Activated naive CD8-positive, alpha-beta T cell treated with anti-CD3 and anti-CD28 coated beads, Interleukin-2, amount 50 U/mL, for 24 hours (primary cell): ENCODE data around the gene POLR2H.

ENCODE experiments used
- ATAC-seq: fragments of 150-1000 bp; cut with Tn5 transposase; one replicate; pipeline ENCODE4 v1.10.0; 2021
- DNase-seq: peaks from one replicate; pipeline ENCODE4 v3.0.0; 2021
- H3K27ac Mint-ChIP-seq: one replicate; pipeline ENCODE4 v1.8.0; 2021; ENCODE audit warnings: mild to moderate bottlenecking, mixed read lengths
- H3K27me3 Mint-ChIP-seq: one replicate; pipeline ENCODE4 v1.8.0; 2021; ENCODE audit warnings: mixed read lengths
- H3K36me3 Mint-ChIP-seq: one replicate; pipeline ENCODE4 v1.8.0; 2021; ENCODE audit warnings: low read depth, mixed read lengths
- H3K4me1 Mint-ChIP-seq: one replicate; pipeline ENCODE4 v1.8.0; 2021; ENCODE audit warnings: mixed read lengths
- H3K4me3 Mint-ChIP-seq: one replicate; pipeline ENCODE4 v1.8.0; 2021; ENCODE audit warnings: mild to moderate bottlenecking, moderate library complexity, mixed read lengths
- H3K9me3 Mint-ChIP-seq: one replicate; pipeline ENCODE4 v1.8.0; 2021; ENCODE audit warnings: mixed read lengths

The POLR2H gene

DNA sequence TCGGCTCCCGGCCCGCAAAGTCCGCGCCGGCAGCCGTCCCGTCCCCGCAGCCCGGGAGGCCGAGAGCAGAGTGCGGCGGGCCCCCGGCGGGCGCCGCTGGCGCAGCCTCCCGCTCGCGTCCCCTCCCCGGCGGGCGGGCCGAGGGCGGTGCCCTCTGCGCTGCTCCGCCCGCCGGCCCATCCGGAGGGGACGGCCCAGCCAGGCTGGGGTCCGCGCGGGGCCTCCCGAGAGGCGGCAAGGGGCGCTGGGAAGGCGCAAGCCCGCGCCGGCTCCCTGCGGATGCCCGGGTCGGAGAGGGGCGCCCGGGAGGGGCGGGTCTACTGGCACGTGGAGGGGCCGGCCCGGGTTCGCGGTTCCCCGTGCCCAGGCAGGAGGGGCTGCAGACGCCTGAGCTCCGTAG, at the start of gene POLR2H, which contains the start of gene CLCN2:
Gene POLR2H (plus strand): TSS at position 179 of the 400 bp plus-strand sequence. CDS start 1,783 bp downstream, outside the sequence.
Gene CLCN2 (minus strand): TSS at position 74 of the 400 bp plus-strand sequence. CDS start 126 bp downstream, outside the sequence.
- peak; percentile 39 for ATAC-seq
- peaks cover 35% of the 10 kb centered on the region for H3K4me1 Mint-ChIP-seq
- no peaks in the 10 kb centered on the region for H3K9me3 Mint-ChIP-seq
- H3K27me3 Mint-ChIP-seq, result peaks cover 5% of the 10 kb centered on the region
- peak; percentile 58 for DNase-seq
- H3K36me3 Mint-ChIP-seq, result peaks cover 28% of the 10 kb centered on the region
- peak within 1 kb of the TSS; percentile 95 for H3K27ac Mint-ChIP-seq
- H3K4me3 Mint-ChIP-seq, result peak within 1 kb of the TSS; percentile 99

DNA sequence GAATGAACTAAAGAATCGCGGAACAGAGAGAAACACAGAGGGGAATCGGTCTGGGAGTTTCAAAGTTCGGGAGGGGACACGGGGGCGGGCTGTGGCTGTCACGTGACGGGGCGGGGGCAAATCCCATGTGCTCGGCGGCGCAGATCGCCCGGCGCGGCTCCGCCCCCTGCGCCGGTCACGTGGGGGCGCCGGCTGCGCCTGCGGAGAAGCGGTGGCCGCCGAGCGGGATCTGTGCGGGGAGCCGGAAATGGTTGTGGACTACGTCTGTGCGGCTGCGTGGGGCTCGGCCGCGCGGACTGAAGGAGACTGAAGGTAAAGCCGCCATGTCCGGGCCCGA, 47.2 kb upstream of the POLR2H start, which contains the start of gene EIF4G1:
Gene EIF4G1 (plus strand): TSS at position 244 of the 337 bp plus-strand sequence. CDS start 1,191 bp downstream, outside the sequence.
- DNase-seq, result peak; percentile 95
- Mint-ChIP-seq H3K9me3 (no peaks in the 10 kb centered on the region), H3K36me3 (peaks cover 32% of the 10 kb centered on the region), H3K27ac (peak within 1 kb of the TSS; percentile 91), H3K4me3 (peak within 1 kb of the TSS; percentile 84), H3K27me3 (no peaks in the 10 kb centered on the region), H3K4me1 (peaks cover 35% of the 10 kb centered on the region)
- peak; percentile 87 for ATAC-seq

DNA sequence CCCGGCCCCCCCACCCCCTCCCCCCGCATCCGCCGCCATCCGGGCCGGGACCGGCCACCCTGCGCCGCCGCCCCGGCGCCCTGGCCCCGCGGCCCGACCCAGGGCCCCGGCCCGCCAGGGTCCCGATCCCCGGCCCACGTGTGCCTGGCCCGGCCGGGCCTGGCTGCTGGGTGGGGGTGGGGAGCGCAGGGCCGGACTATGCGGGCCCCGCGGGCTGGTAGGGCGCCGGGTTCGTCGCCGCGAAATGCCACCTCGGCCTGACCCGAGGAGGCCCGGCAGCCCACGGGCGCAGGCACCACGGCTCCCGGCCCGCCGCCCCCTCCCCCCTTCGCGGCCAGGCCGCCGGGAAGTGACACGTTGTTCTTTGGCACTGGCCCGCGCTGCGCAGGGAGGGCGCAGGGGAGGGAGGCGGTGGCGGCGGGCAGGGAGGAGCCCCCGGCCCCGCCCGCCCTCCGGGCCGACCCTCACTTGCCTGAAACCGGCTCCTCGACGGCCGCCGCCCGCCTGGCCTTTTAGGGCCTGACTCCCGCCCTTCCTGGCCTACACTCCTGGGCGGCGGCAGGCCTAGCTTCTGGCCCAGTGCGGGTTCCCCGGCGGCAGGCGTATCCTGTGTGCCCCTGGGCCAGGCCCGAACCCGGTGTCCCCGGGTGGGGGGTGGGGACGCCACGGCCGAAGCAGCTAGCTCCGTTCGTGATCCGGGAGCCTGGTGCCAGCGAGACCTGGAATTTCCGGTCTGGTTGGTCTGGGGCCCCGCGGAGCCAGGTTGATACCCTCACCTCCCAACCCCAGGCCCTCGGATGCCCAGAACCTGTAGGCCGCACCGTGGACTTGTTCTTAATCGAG, 46.6 kb upstream of the POLR2H start:
- peak overlapping the region; percentile 91 for H3K27ac Mint-ChIP-seq
- H3K36me3 Mint-ChIP-seq, result peaks cover 34% of the 10 kb centered on the region
- DNase-seq (peak; percentile 50), ATAC-seq (peak; percentile 21)
- no peaks in the 10 kb centered on the region for H3K27me3 Mint-ChIP-seq
- peak overlapping the region; percentile 84 for H3K4me3 Mint-ChIP-seq
- peaks cover 39% of the 10 kb centered on the region for H3K4me1 Mint-ChIP-seq
- H3K9me3 Mint-ChIP-seq, result no peaks in the 10 kb centered on the region

DNA sequence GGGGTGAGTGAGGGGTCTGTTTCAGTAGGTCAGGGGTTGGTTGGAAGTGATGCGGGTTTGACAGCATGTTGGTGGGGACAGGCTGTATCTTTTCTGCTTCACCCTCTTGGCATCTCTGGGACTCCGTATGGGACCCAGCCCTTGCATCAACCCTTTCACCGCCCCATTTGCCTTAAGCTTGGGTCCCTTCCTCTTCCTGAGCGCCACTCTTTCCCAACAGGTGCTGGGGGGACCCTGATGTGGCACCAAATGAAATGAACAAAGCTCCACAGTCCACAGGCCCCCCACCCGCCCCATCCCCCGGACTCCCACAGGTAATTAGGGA, 46.0 kb upstream of the POLR2H start:
- Mint-ChIP-seq H3K36me3 (peaks cover 34% of the 10 kb centered on the region), H3K4me3 (peak overlapping the region; percentile 84), H3K9me3 (no peaks in the 10 kb centered on the region), H3K4me1 (peaks cover 39% of the 10 kb centered on the region), H3K27ac (peak overlapping the region; percentile 89), H3K27me3 (no peaks in the 10 kb centered on the region)
- ATAC-seq, result no peak
- no peak for DNase-seq

DNA sequence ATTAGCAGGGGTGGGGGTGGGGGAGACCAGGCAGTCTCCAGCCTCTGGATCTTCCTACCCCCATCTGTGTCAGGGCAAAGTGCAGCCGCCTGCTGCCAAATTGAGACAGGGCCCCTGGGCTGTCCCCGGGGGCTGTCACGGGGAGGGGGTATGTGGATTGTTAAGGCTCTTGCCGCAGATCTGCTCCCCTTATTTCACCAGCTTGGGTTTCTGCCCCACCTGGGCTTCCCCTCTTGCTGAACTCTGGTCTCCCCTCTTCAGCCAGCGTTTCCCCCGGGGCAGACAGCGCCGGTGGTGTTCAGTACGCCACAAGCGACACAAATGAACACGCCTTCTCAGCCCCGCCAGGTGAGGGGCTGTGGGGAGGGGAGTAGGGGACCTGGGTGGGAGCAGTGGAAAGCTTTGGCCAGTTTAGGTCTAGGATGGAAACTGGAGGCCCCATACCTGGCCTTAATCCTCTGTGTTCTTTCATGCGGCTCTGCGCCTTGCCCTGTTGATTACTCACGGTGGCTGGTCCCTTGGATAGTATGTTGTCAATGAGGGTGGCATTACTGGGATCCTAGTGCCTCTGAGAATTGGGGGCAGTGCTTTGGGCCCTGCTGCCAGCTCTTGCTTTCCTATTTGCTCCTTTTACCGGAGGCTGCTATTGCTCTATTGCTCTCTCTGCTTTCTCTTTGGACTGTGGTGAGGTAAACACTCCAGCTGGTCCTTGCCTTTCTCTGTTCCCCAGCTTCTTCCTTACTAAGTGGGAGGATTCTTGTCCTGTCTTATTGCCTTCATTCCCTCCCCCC, 45.4 kb upstream of the POLR2H start:
- DNase-seq, result no peak
- H3K27ac Mint-ChIP-seq, result peak overlapping the region; percentile 89
- no peaks in the 10 kb centered on the region for H3K9me3 Mint-ChIP-seq
- ATAC-seq, result no peak
- H3K4me1 Mint-ChIP-seq, result peaks cover 43% of the 10 kb centered on the region
- H3K36me3 Mint-ChIP-seq, result peaks cover 39% of the 10 kb centered on the region
- peak overlapping the region; percentile 84 for H3K4me3 Mint-ChIP-seq
- H3K27me3 Mint-ChIP-seq, result no peaks in the 10 kb centered on the region

DNA sequence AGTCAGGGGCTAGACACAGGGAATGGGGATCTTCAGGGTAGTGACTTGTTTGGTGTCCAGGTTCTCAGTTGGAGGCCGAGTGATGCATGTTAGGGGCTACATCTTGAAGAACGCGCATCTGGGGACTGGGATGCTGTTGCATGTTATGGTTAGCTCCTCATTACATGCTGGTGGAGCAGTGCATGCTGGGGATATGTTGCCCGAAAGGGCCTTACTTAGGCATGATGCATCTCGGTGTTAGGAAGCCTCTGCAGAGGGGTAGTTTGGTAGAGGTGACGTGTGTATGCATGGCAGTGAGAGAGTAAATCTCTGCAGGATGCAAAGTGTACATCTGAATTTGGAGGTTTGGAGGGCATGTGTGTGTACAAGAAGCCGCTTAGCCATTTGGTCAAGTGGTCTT, 44.7 kb upstream of the POLR2H start:
- ATAC-seq (no peak), DNase-seq (no peak)
- H3K27ac Mint-ChIP-seq, result peak overlapping the region; percentile 89
- peak overlapping the region; percentile 84 for H3K4me3 Mint-ChIP-seq
- H3K9me3 Mint-ChIP-seq, result no peaks in the 10 kb centered on the region
- H3K36me3 Mint-ChIP-seq, result peaks cover 47% of the 10 kb centered on the region
- H3K27me3 Mint-ChIP-seq, result no peaks in the 10 kb centered on the region
- peaks cover 47% of the 10 kb centered on the region for H3K4me1 Mint-ChIP-seq

DNA sequence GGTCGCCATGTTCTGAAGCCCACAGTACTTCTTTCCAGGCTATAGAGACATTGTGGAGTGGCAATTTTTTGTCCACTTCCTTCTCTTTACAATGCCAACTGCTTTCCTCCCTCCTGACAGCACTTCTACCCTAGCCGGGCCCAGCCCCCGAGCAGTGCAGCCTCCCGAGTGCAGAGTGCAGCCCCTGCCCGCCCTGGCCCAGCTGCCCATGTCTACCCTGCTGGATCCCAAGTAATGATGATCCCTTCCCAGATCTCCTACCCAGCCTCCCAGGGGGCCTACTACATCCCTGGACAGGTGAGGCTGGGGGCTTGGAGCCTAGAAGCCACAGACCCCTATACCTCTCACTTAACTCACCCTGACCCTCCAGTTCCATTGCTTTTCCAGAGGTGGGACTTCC, 44.3 kb upstream of the POLR2H start:
- peak overlapping the region; percentile 84 for H3K4me3 Mint-ChIP-seq
- H3K27ac Mint-ChIP-seq, result peak overlapping the region; percentile 89
- peaks cover 47% of the 10 kb centered on the region for H3K4me1 Mint-ChIP-seq
- H3K9me3 Mint-ChIP-seq, result no peaks in the 10 kb centered on the region
- no peaks in the 10 kb centered on the region for H3K27me3 Mint-ChIP-seq
- H3K36me3 Mint-ChIP-seq, result peaks cover 47% of the 10 kb centered on the region
- ATAC-seq, result no peak
- no peak for DNase-seq

DNA sequence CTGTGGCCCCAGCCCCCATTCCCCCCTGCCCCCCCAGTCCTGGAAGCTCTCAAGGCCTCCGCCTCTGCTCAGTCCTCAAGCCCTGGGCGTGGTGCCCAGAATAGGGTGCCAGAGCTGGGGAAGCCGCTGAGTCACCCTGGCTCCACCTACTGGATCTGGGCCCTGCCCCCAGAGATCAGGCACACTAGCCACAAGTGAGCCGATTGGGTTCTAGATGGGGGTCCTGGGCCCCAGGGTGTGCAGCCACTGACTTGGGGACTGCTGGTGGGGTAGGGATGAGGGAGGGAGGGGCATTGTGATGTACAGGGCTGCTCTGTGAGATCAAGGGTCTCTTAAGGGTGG, 41.4 kb upstream of the POLR2H start:
- Mint-ChIP-seq H3K27me3 (no peaks in the 10 kb centered on the region), H3K4me1 (peaks cover 58% of the 10 kb centered on the region), H3K27ac (peak overlapping the region; percentile 56), H3K36me3 (peaks cover 75% of the 10 kb centered on the region), H3K9me3 (no peaks in the 10 kb centered on the region), H3K4me3 (no peak overlapping the region)
- ATAC-seq, result peak; percentile 75
- DNase-seq, result peak; percentile 56

DNA sequence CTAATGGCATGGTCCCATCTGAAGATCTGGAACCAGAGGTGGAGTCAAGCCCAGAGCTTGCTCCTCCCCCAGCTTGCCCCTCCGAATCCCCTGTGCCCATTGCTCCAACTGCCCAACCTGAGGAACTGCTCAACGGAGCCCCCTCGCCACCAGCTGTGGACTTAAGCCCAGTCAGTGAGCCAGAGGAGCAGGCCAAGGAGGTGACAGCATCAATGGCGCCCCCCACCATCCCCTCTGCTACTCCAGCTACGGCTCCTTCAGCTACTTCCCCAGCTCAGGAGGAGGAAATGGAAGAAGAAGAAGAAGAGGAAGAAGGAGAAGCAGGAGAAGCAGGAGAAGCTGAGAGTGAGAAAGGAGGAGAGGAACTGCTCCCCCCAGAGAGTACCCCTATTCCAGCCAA, 39.8 kb upstream of the POLR2H start:
- H3K9me3 Mint-ChIP-seq, result no peaks in the 10 kb centered on the region
- H3K27me3 Mint-ChIP-seq, result no peaks in the 10 kb centered on the region
- no peak overlapping the region for H3K4me3 Mint-ChIP-seq
- H3K4me1 Mint-ChIP-seq, result peaks cover 60% of the 10 kb centered on the region
- H3K36me3 Mint-ChIP-seq, result peaks cover 80% of the 10 kb centered on the region
- ATAC-seq, result no peak
- peak overlapping the region; percentile 35 for H3K27ac Mint-ChIP-seq
- no peak for DNase-seq

DNA sequence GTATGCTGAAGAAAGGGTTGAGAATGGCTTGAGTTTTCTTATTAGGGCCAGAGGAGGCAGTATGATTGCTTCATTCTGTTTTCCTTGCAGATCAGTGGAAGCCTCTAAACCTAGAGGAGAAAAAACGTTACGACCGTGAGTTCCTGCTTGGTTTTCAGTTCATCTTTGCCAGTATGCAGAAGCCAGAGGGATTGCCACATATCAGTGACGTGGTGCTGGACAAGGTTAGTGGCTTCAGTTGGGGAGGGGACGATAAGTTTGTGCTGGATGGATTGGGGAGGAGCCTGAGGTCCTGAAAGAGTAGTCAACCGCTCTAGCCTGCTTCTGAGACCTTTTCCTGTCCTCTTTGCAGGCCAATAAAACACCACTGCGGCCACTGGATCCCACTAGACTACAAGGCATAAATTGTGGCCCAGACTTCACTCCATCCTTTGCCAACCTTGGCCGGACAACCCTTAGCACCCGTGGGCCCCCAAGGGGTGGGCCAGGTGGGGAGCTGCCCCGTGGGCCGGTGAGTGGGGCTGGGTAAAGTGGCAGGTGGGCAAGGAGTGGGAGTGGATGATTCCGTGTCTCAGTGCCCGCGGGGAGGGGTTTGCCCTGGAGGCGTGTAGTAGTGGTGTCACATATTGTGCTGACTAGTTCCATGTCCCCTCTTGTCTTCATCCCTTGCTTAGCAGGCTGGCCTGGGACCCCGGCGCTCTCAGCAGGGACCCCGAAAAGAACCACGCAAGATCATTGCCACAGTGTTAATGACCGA, 38.6 kb upstream of the POLR2H start:
- peaks cover 81% of the 10 kb centered on the region for H3K36me3 Mint-ChIP-seq

DNA sequence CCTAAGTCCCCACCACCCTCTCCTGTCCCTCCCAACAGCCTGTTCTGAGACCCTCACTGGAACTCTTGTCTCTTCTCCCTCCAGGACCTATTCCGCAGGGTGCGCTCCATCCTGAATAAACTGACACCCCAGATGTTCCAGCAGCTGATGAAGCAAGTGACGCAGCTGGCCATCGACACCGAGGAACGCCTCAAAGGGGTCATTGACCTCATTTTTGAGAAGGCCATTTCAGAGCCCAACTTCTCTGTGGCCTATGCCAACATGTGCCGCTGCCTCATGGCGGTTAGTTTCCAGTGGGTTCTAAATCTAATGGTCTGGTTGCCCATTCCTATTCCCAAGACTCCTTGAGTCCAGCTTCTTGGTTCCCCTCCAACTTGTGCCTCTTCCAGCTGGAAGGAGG, 37.8 kb upstream of the POLR2H start:
- Mint-ChIP-seq H3K4me3 (no peak overlapping the region), H3K36me3 (peaks cover 86% of the 10 kb centered on the region), H3K27ac (peak overlapping the region; percentile 64), H3K9me3 (no peaks in the 10 kb centered on the region), H3K27me3 (no peaks in the 10 kb centered on the region), H3K4me1 (peaks cover 45% of the 10 kb centered on the region)
- ATAC-seq (no peak), DNase-seq (no peak)

More for the DNA sequence above, 38.6 kb upstream of the POLR2H start:
- Mint-ChIP-seq H3K27ac (no peak overlapping the region), H3K27me3 (no peaks in the 10 kb centered on the region), H3K4me1 (peaks cover 50% of the 10 kb centered on the region), H3K4me3 (no peak overlapping the region), H3K9me3 (no peaks in the 10 kb centered on the region)
- ATAC-seq (no peak), DNase-seq (no peak)

DNA sequence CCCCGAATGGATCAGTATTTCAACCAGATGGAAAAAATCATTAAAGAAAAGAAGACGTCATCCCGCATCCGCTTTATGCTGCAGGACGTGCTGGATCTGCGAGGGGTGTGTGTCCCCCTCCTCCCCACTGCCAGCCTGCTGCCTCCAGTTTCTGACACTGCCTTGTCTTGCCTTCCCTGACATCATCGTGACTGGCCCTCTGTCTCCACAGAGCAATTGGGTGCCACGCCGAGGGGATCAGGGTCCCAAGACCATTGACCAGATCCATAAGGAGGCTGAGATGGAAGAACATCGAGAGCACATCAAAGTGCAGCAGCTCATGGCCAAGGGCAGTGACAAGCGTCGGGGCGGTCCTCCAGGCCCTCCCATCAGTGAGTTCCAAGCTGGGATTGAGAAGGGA, 36.2 kb upstream of the POLR2H start:
- no peaks in the 10 kb centered on the region for H3K27me3 Mint-ChIP-seq
- no peaks in the 10 kb centered on the region for H3K9me3 Mint-ChIP-seq
- no peak for DNase-seq
- H3K4me3 Mint-ChIP-seq, result no peak overlapping the region
- peaks cover 93% of the 10 kb centered on the region for H3K36me3 Mint-ChIP-seq
- ATAC-seq, result no peak
- H3K27ac Mint-ChIP-seq, result peak overlapping the region; percentile 71
- H3K4me1 Mint-ChIP-seq, result peaks cover 42% of the 10 kb centered on the region

DNA sequence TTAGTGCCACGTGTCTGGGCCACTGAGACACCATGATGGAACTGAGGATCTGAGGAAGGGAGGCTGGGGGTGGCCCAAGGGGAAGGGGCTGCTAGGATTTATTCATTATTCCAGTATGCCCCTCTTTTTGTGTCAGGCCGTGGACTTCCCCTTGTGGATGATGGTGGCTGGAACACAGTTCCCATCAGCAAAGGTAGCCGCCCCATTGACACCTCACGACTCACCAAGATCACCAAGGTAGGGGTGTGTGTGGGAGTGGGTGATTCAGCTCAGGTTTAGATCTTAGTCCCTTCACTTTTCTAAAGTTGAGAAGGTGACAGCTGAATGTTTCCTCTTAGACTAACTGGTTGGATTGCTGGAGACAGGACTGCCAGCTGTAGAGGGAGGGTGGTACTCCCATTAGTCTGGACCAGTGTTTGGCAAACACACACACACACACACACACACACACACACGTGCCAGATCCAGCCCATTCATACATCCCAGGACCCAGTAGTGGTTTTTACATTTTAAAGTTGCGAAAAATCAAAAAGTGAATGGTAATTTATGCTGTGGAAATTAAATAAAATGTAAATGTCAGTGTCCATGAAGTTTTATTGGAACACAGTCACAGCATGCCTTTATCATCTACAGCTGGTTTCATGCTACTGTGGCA, 35.7 kb upstream of the POLR2H start:
- peak; percentile 76 for ATAC-seq
- H3K27me3 Mint-ChIP-seq, result no peaks in the 10 kb centered on the region
- DNase-seq, result no peak
- H3K4me3 Mint-ChIP-seq, result no peak overlapping the region
- H3K4me1 Mint-ChIP-seq, result peaks cover 42% of the 10 kb centered on the region
- peaks cover 92% of the 10 kb centered on the region for H3K36me3 Mint-ChIP-seq
- H3K27ac Mint-ChIP-seq, result peak overlapping the region; percentile 71
- H3K9me3 Mint-ChIP-seq, result no peaks in the 10 kb centered on the region

DNA sequence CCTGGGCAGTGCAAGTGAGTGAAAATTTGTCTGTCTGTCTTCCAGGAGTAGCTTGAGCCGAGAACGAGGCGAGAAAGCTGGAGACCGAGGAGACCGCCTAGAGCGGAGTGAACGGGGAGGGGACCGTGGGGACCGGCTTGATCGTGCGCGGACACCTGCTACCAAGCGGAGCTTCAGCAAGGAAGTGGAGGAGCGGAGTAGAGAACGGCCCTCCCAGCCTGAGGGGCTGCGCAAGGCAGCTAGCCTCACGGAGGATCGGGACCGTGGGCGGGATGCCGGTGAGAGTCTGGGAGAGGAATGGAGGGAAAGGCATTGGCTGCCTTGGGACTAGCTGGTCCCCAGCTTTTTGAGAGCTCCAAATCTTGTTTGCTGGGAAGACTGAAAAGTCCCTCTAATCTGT, 34.3 kb upstream of the POLR2H start:
- ATAC-seq (no peak), DNase-seq (no peak)
- Mint-ChIP-seq H3K4me1 (peaks cover 48% of the 10 kb centered on the region), H3K36me3 (peaks cover 93% of the 10 kb centered on the region), H3K4me3 (no peak overlapping the region), H3K27ac (peak overlapping the region; percentile 27), H3K9me3 (no peaks in the 10 kb centered on the region), H3K27me3 (no peaks in the 10 kb centered on the region)
